Gastroesophageal sphincter (tissue), 4 donors: Measurements from ENCODE around the gene USF3. TPM values are rescaled to one million over a fixed set of nuclear protein-coding genes. Genes with fewer than 3 reads are reported as not detected.

Source experiments
- ATAC-seq: fragments of 150-250 bp; one replicate; pipeline ENCODE4 v1.9.1; 2016; ENCODE audit warnings: mild to moderate bottlenecking, moderate library complexity
- H3K27ac ChIP-seq, 4 donors: fragments of 200-600 bp; sonication (generic) in 3 of 4; 1 replicate in 3 of 4; 2 replicates in 1 of 4; pipeline ENCODE4 v1.5.1; 2016 to 2019
- H3K27me3 ChIP-seq: fragments of 200-600 bp; sonication (generic); one replicate; pipeline ENCODE4 v1.5.1; 2019
- H3K36me3 ChIP-seq, 2 donors: fragments of 200-600 bp; sonication (generic); one replicate each; pipeline ENCODE4 v1.5.1; 2019; ENCODE audit warnings: control low read depth in 1 of 2
- H3K4me1 ChIP-seq, 3 donors: fragments of 200-600 bp; sonication (generic); 1 replicate in 2 of 3; 2 replicates in 1 of 3; pipeline ENCODE4 v1.5.1; 2016 to 2019; ENCODE audit warnings: control low read depth in 2 of 3
- H3K4me3 ChIP-seq, 2 donors: fragments of 200-600 bp; sonication (generic); one replicate each; pipeline ENCODE4 v1.5.1; 2019; ENCODE audit warnings: mild to moderate bottlenecking in 1 of 2, moderate library complexity in 1 of 2
- H3K9me3 ChIP-seq, 3 donors: fragments of 200-600 bp; sonication (generic); one replicate each; pipeline ENCODE4 v1.5.1; 2017 to 2019; ENCODE audit warnings: control low read depth in 2 of 3
- EP300 ChIP-seq: sonication (generic); formaldehyde crosslinking; IDR thresholded peaks from one replicate; pipeline ENCODE4 v1.6.1; 2017; ENCODE audit warnings: antibody characterized with exemption, mild to moderate bottlenecking
- POLR2A ChIP-seq, 2 donors: fragments of 450-650 bp; IDR thresholded peaks; one replicate each; pipeline ENCODE4 v1.6.1; 2017; ENCODE audit warnings: antibody characterized with exemption in 2 of 2, mild to moderate bottlenecking in 2 of 2, moderate library complexity in 1 of 2
- POLR2AphosphoS5 ChIP-seq: sonication (generic); formaldehyde crosslinking; IDR thresholded peaks from one replicate; pipeline ENCODE4 v1.6.1; 2017; ENCODE audit warnings: antibody characterized with exemption
- WGBS, 2 donors: methylation state at CpG; one replicate each; pipeline ENCODE4 v1.1.5; 2018; ENCODE audit warnings: low coverage in 1 of 2; 5-methylcytosine and 5-hydroxymethylcytosine counted together
- small RNA-seq, 4 donors: library from RNA; depleted of rRNA; stranded (forward); fragments of <200 nt; gene quantifications; one replicate each; pipeline ENCODE3, GENCODE V24; 2016
- total RNA-seq, 4 donors: library from RNA; depleted of rRNA; stranded (reverse); fragments of >200 nt; gene quantifications; one replicate each; pipeline ENCODE4 v1.1.0, GENCODE V29; 2016
- TF ChIP-seq, protein P1 (sequence below), 4 experiments: fragments of 200-600 bp in 2 of 4; fragments of 450-650 bp in 2 of 4; sonication (generic) in 1 of 4; IDR thresholded peaks; one replicate each; pipeline ENCODE4 v1.5.1; 2017 to 2019; ENCODE audit warnings: antibody characterized with exemption in 4 of 4, mild to moderate bottlenecking in 2 of 4, moderate library complexity in 2 of 4

USF3 gene
- total RNA-seq, 4 donors from 2014 or later = 27.3 to 33.2 (median 29.6) TPM

GRCh38 chr3:113602256-113602655 lies 94.2 kb downstream of the USF3 start:
- WGBS, 2 donors = 96 to 100% methylated on average over 2 of the region's 2 CpGs
- Histone ChIP-seq H3K9me3 (no peaks in the 10 kb centered on the region), H3K4me3 (no peak overlapping the region), H3K4me1 (no peaks in the 10 kb centered on the region), H3K27ac (no peak overlapping the region), H3K27me3 (no peaks in the 10 kb centered on the region), H3K36me3 (no peaks in the 10 kb centered on the region)
- no peak for ATAC-seq
- TF ChIP-seq POLR2A (IDR thresholded peaks at IDR 0.05) = no peak
- no peak for TF ChIP-seq POLR2AphosphoS5
- TF ChIP-seq EP300 = no peak
- TF ChIP-seq, protein P1, sequence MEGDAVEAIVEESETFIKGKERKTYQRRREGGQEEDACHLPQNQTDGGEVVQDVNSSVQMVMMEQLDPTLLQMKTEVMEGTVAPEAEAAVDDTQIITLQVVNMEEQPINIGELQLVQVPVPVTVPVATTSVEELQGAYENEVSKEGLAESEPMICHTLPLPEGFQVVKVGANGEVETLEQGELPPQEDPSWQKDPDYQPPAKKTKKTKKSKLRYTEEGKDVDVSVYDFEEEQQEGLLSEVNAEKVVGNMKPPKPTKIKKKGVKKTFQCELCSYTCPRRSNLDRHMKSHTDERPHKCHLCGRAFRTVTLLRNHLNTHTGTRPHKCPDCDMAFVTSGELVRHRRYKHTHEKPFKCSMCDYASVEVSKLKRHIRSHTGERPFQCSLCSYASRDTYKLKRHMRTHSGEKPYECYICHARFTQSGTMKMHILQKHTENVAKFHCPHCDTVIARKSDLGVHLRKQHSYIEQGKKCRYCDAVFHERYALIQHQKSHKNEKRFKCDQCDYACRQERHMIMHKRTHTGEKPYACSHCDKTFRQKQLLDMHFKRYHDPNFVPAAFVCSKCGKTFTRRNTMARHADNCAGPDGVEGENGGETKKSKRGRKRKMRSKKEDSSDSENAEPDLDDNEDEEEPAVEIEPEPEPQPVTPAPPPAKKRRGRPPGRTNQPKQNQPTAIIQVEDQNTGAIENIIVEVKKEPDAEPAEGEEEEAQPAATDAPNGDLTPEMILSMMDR (IDR thresholded peaks at IDR 0.05) = no peak

GRCh38 chr3:113601240-113601639 lies 95.2 kb downstream of the USF3 start:
- Histone ChIP-seq H3K27me3 (no peaks in the 10 kb centered on the region), H3K36me3 (no peaks in the 10 kb centered on the region), H3K9me3 (no peaks in the 10 kb centered on the region), H3K27ac (no peak overlapping the region), H3K4me3 (no peak overlapping the region), H3K4me1 (no peaks in the 10 kb centered on the region)
- no peak for ATAC-seq
- TF ChIP-seq POLR2AphosphoS5 = no peak
- TF ChIP-seq POLR2A (IDR thresholded peaks at IDR 0.05) = no peak
- WGBS, 2 donors = 87 to 92% methylated on average over 2 of the region's 2 CpGs

DNA sequence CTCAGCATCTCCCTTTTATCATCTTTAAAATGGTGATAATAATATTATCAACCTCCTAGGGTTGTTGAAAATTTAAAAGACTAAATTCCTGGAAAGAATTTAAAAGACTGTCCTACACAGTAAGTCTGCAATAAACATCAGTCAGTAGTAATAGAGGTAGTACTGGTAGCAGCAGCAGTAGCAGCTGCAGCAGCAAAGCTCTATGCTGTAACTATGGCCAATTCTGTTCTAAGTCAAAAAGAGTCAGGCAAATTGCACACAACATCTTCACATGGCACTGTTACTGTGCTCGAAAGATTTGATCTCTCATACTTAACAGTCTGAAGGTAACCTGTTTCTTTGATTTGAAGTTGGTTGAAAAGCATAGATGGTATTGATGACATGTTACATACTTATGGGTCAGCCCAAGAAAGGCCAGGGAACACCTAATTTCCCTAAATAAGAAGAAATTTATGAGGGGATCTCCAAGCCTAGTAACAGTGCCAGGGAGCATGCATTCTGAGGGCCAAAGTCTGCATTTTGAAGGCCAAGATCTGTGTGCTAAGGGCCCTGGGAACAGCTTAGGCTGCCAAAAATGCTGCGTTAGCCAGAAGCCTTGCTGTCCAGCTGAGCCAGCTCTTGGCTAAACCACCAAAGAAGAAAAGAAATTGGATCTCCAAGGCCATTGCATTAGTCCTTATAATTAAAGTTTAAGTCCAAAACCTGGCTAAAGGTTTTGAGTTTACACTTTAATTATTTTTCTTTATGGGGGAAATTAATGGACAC lies 95.8 kb downstream of the USF3 start:
- WGBS, 2 donors = 79 to 82% methylated on average over 2 of the region's 2 CpGs
- Histone ChIP-seq H3K4me3 (no peak overlapping the region), H3K27me3 (no peaks in the 10 kb centered on the region), H3K27ac (no peak overlapping the region), H3K4me1 (no peaks in the 10 kb centered on the region), H3K36me3 (no peaks in the 10 kb centered on the region), H3K9me3 (no peaks in the 10 kb centered on the region)
- ATAC-seq = no peak
- TF ChIP-seq EP300 (no peak), POLR2A (IDR thresholded peaks at IDR 0.05) (no peak), POLR2AphosphoS5 (no peak)
- TF ChIP-seq, protein P1 (IDR thresholded peaks at IDR 0.05) = no peak

Small RNAs within 50 kb of the gene (small RNA-seq; reads per million reads assigned to genes)
- gene RN7SL767P = 0 reads per million in 4 donors

Other genes starting within 250 kb of the USF3 start
- gene SPICE1, start 181.5 kb downstream of the USF3 start, total RNA-seq = 10 to 100 TPM; 11.4 to 26.5 (median 19.9) TPM
- under 1 TPM; 0.15 to 0.99 (median 0.86) TPM for gene SIDT1, start 164.1 kb downstream of the USF3 start, total RNA-seq
- gene NAA50, start 49.6 kb upstream of the USF3 start, total RNA-seq = 100 to 1,000 TPM; 127 to 172 (median 147) TPM
- gene ATP6V1A, start 50.4 kb upstream of the USF3 start, total RNA-seq = 10 to 100 TPM; 23.0 to 38.8 (median 26.1) TPM
- 1 to 10 TPM in 2 of 4 donors, under 1 TPM in 1, not detected in 1; 0.54 to 3.6 (median 1.4) TPM for gene GRAMD1C, start 142.1 kb upstream of the USF3 start, total RNA-seq